GM21515 (cell line): ENCODE results near the gene SEMA4G.

Experiments used
- ATAC-seq: cut with Tn5 transposase; IDR thresholded peaks from one replicate; pipeline ENCODE4 v1.9.1; 2021; ENCODE audit not compliant: unreplicated experiment

The SEMA4G gene, protein sequence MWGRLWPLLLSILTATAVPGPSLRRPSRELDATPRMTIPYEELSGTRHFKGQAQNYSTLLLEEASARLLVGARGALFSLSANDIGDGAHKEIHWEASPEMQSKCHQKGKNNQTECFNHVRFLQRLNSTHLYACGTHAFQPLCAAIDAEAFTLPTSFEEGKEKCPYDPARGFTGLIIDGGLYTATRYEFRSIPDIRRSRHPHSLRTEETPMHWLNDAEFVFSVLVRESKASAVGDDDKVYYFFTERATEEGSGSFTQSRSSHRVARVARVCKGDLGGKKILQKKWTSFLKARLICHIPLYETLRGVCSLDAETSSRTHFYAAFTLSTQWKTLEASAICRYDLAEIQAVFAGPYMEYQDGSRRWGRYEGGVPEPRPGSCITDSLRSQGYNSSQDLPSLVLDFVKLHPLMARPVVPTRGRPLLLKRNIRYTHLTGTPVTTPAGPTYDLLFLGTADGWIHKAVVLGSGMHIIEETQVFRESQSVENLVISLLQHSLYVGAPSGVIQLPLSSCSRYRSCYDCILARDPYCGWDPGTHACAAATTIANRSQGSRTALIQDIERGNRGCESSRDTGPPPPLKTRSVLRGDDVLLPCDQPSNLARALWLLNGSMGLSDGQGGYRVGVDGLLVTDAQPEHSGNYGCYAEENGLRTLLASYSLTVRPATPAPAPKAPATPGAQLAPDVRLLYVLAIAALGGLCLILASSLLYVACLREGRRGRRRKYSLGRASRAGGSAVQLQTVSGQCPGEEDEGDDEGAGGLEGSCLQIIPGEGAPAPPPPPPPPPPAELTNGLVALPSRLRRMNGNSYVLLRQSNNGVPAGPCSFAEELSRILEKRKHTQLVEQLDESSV

DNA sequence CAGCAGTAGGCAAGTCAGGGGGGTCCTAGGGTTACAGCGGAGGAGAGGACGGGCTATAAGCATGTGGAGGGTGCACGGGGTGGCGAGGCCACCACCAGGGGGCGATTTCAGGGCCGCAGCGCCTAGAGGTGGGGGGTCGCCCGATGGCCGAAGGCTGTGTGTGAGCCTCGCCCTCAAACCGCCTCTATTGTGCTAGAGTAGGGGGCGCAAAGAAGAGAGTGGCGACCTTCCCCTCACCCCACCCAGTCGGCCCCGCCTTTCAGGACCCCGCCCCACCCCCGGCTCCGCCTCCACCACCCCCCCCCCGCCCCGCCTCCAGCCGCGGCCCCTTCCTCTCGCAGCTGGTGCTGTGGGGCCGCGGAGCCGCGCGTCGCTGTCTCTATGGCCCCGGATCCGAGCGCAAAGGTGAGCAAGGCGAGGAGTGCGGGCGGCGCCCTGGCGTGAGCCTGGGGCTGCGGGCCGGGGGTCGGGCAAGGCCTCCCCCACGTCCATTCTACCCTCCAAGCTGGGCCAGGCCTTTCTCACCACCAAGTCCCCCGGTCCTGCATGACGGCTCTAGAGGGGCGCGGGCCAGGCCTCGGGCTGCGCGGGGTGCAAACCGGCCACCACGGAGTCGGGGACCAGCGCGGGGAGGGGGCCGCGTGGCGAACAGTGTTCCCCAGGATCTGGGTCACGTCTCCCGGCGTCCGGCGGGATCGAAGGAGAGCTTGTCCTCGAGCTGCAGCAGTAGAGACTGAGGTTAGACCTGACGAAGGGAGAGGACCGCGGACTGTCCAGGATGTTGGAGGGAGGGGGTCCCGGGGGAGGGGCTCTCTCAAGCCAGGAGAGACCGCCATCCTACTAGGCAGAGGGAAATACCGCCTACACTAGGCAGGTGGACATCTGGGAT, at the start of gene SEMA4G:
Gene SEMA4G (plus strand): TSS at position 318 of the 889 bp plus-strand sequence. CDS start 3,409 bp downstream, outside the sequence.
- no peak for ATAC-seq

DNA sequence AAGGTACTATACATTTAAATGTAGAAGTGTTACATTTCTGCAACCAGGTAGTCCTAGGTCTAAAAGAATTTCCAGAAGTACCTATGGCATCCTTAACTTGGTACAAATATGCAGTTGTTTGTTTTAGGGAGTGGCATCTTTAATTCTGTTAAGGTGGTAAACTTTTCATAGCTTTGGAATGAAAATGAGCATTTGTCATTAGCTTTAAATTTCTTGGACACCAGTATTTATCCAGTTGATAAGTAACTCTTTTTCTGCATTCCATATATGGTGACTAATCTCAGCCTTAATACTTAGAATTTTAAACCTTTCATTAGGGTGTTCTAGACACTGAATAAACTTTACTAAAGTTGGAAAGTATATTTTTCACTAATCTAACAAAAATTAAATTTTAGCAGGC, 45.7 kb upstream of the SEMA4G start:
- ATAC-seq, result no peak

DNA sequence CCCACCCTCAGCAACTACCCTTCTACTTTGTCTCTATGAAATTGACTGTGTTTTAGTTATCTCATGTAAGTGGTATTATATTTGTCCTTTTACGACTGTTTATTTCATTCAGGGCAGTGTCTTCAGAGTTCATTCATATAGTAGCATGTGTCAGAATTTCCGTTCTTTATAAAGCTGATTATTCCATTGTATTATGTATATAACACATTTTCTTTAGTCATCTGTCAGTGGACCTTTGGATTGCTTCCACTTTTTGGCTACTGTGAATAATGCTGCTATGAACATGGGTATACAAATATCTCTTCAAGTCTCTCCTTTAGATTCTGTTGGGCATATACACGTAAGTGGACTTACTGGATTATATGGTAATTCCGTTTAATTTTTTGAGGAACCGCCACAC, 42.0 kb upstream of the SEMA4G start:
- ATAC-seq, result no peak

DNA sequence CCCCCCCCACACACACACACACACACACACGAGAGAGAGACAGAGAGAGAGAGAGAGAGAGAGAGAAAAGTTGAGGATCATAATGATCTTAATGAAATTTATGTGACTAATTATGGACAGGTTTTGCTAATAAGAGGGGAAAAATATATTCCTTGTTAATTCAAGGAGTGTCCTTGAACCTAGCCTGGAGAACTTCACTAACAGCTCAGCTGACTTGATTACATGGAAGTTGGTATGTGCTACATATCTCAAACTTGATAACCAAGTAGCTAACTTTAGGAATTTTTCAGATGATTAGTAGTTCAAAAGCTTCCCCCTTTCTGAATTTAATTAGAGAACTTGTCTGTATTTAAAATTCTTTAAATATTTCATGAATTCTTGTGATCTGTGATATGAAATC, 41.3 kb upstream of the SEMA4G start:
- ATAC-seq, result no peak

DNA sequence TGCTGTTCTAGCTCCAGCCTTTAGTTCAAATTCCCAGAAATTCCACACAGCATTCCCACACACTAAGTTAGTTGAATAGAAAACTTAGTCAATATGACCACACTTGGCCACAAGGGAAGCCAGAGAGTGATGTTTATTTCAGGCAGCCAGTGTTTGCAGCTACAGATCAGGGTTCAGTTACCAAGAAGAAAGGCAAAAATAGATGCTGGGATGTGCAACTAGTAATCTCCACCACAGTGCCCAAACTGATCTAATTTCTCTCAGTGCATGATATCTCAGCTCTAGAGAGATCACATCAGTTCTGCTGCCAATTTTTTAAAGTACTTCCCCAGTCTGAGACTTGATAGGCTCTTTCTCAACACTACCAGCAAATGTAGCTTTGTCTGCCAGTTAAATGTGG, 38.9 kb upstream of the SEMA4G start:
- ATAC-seq, result no peak

DNA sequence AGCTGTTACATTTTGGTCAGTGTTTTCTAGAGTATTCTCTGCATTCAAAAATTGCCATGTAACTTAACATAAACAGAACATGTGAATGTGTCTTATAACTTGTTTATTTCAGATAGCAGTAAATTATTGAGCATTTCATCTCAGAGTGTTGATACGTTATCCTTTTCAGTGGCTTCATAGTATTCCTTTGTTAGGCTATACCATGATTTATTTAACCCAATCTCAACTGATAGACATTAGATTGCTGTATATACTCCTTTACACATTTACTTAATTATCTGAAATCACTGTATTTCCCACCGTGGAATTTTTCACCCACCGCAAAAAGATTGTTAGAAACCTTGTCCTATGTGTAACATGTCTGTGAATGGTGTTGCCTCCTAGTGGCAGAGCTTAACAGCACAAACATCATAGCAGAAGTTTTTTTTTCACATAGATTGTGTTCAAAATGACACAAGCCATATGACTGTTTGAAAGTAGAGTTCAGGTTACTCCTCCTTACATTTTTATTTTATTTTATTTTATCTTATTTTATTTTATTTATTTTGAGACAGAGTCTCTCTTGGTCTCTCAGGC, 35.1 kb upstream of the SEMA4G start:
- ATAC-seq, result no peak

DNA sequence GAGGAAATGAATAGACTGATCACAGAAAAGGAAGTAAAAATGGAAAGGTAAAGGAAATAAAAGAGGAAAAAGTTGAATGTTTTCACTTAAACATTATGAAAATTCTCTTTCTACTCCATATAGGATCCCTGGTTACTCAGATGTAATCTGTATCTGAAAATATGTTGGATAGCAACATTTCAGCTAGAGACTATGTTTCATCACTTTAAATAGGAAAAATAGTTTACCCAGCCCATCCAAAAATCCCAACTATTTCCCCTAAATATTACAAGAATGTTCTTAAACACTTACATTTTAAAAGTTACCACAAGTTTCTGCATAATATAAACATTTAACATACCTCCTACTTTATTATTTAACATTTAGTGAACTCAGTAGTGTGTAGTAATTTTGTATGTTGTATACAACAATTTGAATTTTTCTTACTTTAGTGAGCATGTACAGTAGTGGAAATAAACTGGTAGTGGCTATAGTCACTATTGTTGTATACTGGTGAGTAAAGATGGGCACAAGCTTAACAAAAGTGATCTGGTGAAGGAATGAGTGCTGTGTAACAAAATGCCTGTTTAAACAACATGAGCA, 29.4 kb upstream of the SEMA4G start:
- ATAC-seq, result no peak

DNA sequence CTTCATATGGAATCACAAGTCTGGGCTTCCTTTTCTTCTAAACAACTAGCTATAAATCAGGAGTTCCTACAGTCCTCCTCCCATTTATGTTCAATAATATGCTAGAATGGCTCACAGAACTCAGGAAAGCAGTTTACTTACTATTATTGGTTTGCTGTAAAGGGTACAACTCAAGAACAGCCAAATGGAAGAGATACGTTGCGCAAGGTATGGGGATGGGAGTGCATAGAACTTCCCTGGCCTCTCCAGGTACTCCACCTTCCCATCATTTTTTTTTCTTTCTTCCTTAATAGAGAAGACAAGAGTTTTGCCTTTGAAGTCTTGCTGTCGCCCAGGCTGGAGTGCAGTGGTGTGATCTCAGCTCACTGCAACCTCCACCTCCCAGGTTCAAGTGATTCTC, 27.1 kb upstream of the SEMA4G start:
- no peak for ATAC-seq

DNA sequence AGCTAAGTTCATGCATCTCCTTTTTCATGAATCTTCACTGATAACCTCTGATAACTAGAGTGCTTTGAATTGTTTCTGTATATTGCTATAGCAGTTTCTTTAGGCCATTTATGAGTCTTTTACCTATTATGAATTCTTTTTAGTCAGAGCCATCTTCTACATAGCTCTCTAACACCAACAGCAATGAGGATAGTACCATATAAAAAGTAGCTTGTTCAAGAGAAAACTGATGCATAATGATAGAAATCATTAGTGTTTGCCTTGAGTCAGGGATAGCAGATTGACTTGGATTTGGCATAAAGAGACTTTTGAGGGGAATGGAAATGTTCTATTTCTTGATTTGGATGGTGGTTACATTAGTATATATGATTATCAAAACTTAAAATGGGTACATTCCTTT, 25.8 kb upstream of the SEMA4G start:
- no peak for ATAC-seq

DNA sequence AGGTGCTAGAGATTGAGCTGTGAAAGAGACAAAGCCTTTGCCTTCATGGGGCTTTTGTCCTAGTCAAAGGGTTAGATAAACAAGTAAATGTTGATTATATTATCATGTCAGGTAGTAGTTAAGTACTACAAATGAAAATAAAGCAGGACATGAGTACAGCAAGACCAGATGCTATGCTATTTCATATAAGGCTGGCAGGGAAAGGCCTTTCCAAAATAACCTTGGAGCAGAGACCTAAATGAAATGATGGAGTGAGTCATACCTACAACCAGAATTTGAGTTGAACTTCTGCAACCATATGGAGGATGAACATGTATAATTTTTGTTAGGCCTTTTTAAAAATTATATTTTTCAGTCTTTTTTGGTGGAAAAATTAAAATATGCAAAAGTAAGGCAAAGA, 23.6 kb upstream of the SEMA4G start:
- no peak for ATAC-seq

DNA sequence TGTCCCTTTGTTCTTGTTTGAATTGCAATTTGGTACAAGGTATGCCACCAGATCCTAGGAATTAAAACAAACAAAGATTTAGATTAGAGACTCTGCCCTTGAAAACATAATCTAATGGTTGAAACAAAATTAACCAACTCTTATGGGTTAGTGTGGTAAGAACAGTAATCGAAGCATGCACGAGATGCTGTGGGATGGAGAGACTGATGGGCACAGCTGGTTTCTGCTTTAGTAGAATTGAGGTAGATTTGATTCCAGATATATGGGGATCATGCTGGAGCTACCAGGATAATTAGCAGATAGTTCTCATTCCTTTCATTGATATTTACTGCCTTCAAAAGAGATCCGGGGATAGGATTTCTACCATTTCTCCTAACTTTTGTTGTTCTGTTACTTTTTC, 20.4 kb upstream of the SEMA4G start:
- ATAC-seq, result no peak

DNA sequence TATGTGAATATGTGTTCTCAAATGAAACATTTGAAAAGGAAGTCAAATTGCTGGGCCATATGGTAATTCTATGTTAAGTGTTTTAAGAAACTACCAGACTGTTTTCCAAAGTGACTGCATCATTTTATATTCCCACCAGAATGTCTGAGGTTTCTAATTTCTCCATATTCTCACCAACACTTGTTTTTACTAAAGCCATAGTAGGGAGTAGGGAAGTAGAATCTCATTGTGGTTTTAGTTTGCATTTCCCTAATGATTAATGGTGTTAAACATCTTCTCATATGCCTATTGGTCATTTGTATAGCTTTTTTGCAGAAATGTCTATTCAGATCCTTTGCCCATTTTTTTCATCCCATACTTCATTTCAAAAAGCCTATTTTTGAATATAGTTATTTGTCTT, 9.1 kb upstream of the SEMA4G start:
- no peak for ATAC-seq

DNA sequence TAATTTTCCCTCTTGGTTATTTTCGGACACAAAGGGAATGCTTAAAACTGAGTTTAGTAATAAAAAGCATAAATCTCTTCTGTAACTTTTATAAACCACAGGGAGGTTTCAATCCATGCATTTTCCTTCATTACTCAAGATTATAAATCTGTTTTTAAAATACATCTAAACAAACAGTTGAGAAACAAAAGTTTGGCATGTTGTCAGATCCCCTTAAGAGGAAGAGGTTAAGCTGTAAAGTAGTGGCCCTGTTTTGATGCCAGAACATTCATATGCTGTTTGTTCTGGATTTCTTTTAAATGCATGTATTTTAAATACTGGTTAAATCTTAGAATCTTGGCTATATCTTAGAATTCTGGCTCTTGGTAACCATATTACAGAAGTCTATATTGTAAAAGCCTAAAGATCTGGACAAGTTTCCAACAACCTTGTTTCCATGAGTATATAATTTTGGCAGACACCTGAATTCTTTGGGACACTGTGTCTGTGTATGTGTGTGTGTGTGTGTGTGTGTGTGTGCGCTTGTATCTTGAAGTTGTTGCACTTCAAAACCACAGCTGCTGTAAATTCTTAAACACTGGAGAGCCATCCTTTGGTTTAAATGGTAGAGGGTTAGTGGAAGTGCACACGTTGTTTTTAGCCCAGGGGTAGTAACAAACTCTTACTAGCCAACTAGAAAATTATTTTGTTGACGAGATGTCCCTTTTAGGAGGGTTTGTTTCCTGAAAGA, 6.8 kb upstream of the SEMA4G start:
- ATAC-seq, result no peak

DNA sequence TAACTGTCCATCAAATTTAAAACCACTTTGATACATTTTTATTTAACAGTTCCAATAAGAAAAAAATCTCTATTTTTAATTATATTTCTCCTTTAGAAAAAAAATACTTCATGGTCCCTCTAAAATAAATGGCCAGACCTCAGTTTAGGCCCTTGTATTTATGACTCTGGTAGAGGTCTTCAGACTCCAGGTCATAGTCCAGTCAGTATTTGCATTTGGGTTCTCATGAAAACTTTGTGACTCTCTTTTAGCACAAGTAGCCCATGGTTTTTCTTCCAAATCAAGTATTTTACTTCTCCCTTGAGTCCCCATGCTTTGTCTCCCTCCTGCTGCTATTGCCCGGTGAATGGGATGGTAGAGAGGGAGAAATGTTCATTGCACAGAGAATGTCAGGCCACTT, 5.5 kb upstream of the SEMA4G start:
- ATAC-seq, result no peak

DNA sequence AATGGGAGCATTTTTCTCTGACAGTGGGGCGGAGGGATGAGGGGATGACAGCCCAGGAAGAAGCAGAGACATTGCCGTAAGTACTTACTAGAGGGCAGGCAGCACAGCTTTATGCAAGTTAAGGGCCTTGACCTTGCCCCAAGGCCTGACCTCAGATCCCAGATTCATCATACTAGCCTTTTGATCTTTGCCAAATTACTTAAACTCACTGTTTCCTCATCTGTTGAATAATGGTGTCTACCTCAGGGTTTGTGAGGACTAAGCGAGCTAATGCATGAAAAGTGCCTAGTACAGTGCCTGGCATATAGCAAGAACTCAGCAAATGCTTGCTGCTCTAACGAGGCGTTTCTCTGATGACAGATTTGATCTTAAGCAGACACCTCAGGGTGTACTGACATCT, 3.5 kb upstream of the SEMA4G start:
- no peak for ATAC-seq

DNA sequence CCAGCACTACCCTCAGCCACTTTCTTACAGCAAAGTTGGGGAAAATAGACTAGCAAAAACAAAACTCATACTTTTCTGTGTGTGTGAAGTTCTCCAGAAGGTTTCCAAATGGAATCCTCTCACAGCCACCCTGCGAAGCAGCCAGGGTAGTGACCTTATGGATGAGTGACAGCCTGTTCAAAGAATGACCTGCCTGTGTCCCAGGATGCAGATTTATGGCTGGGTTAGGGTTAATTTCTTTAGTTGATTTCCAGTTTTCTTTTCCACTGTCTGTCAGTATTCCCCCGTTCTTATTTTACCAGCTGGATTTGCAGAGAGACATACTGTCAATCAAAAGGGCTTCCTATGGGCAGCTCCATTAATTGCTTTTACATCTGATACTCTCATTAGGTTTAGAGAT, 2.4 kb upstream of the SEMA4G start:
- ATAC-seq, result no peak

DNA sequence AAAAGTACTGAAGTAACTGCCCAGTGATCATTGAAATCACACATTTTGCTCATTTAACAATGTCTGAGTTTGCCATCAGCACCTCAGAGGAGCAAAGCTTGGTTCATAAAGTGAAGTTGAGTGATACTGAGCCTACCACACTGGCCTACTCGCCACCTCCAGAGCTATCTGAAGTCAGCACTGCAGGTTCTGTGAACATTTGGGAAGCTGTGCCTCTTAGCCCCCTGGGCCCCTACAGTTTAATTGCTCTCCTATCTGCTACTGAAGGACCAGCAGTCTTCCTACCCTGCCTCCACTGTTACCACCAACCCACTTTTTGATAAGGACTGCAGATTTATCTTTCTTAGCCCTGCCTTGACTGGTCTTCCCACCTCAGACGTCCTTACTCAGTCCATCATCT, 2.0 kb upstream of the SEMA4G start:
- no peak for ATAC-seq

DNA sequence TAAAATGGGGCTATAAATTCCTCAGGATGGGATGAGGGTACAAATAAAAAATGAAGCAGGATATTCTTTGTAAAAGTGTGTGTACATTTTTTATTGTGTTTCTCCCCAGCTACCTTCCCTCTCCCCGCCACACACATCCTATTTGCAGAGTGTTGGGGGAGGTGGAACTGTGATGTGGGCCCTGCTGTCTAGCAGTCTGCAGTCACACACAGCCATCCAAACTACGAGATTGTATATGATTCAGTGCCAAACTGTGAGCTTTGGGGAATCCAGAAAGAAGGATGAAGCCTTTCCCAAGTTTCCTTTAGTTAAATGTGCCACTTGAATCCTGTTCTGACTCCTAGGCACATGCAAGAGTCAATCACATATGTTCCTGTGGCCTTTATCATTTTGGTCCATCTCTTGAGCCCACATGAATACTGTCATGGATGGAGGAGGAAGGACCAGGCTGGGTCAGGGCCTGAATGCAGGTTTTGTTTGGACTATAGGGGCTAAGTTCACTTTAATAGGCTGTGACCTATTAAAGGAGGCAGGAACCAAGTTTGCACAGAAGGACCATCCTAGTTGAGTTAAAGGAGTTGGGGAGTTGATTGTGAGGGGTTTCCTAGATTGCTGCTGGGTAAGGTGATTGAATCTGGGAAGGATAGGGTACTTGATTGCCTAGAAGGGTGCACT, 1.1 kb upstream of the SEMA4G start:
- ATAC-seq, result no peak

DNA sequence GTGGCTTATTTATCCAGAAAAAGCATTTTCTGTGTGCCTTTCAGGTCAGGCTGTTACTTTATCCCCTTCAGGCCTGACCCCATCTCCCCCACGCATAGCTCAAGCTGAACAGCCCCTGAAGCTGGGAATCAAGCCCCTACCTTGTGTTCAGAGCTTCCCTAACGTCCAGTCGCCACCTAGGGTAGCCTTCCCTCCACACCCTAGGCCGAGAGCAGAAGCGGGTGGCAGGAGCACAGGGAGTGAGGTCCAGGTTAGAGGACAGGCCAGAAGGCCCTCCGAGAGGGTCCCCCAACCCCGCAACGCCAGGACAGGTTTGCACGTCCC, 479 bp upstream of the SEMA4G start:
- no peak for ATAC-seq
